H1 (cell line): ENCODE measurements around the gene BATF3. TPM values are rescaled to one million over a fixed set of nuclear protein-coding genes. Genes with fewer than 3 reads are reported as not detected.

Experiments used
- CTCF ChIA-PET: fragments of 300-600 bp; sonication (Branson Sonifier 250); formaldehyde crosslinking; loops from one replicate; lab custom pipeline; 2021; ENCODE audit not compliant: partially characterized antibody; lab: Charles Lee
- POLR2A ChIA-PET: fragments of 300-600 bp; sonication (Branson Sonifier 250); formaldehyde crosslinking; loops from one replicate; lab custom pipeline; 2021; ENCODE audit warnings: inconsistent platforms; ENCODE audit not compliant: partially characterized antibody; lab: Charles Lee
- DNase-seq, 2 experiments: peaks; one replicate each; pipeline versions ENCODE4 v3.0.0 to v3.0.0-alpha.2; 2010 to 2022; ENCODE audit warnings: low spot score in 2 of 2, low read depth in 1 of 2, mixed read lengths in 1 of 2
- FAIRE-seq: peaks from 2 replicates; lab custom pipeline; 2011; peaks lifted over from hg19 to GRCh38; lab: Jason Lieb, UNC
- H2AFZ ChIP-seq: 2 replicates; pipeline ENCODE4 v1.8.1; 2012; ENCODE audit warnings: low read length, inconsistent platforms
- H2AK5ac ChIP-seq: 2 replicates; pipeline ENCODE4 v1.6.1; 2013; ENCODE audit warnings: low read depth, low read length
- H2BK120ac ChIP-seq: replicated peaks from 2 replicates; pipeline ENCODE3; 2013; ENCODE audit warnings: low read depth, low read length, inconsistent platforms
- H2BK12ac ChIP-seq: 2 replicates; pipeline ENCODE4 v1.6.1; 2013; ENCODE audit warnings: low read depth, low read length
- H2BK15ac ChIP-seq: 2 replicates; pipeline ENCODE4 v1.6.1; 2013; ENCODE audit warnings: low read length
- H2BK20ac ChIP-seq: 2 replicates; pipeline ENCODE4 v1.6.1; 2013; ENCODE audit warnings: low read length
- H2BK5ac ChIP-seq: 2 replicates; pipeline ENCODE4 v1.6.1; 2013; ENCODE audit warnings: low read depth, low read length
- H3K14ac ChIP-seq: 2 replicates; pipeline ENCODE4 v1.6.1; 2013; ENCODE audit warnings: inconsistent platforms; ENCODE audit not compliant: insufficient read length
- H3K18ac ChIP-seq: 2 replicates; pipeline ENCODE4 v1.6.1; 2013; ENCODE audit warnings: low read length; ENCODE audit errors: extremely low read depth
- H3K23ac ChIP-seq: 2 replicates; pipeline ENCODE4 v1.6.1; 2013; ENCODE audit warnings: inconsistent platforms; ENCODE audit not compliant: insufficient read length
- H3K23me2 ChIP-seq: 2 replicates; pipeline ENCODE4 v1.6.1; 2013; ENCODE audit warnings: low read depth, low read length
- H3K27ac ChIP-seq: 2 replicates; pipeline ENCODE4 v1.6.1; 2011; ENCODE audit warnings: low read depth, low read length, inconsistent platforms
- H3K27me3 ChIP-seq, 4 experiments: replicated peaks in 1 of 4; 1 replicate in 1 of 4; 2 replicates in 3 of 4; pipeline versions ENCODE4 v1.6.1 to v1.8.1; 2011 to 2013; ENCODE audit warnings: low read length in 3 of 4, mild to moderate bottlenecking in 3 of 4, inconsistent platforms in 2 of 4, mixed read lengths in 2 of 4, moderate library complexity in 1 of 4; ENCODE audit not compliant: control insufficient read depth in 3 of 4, insufficient read depth in 3 of 4; ENCODE audit errors: extremely low read depth in 1 of 4
- H3K36me3 ChIP-seq, 4 experiments: 2 replicates each; pipeline versions ENCODE4 v1.6.1 to v1.8.1; 2011 to 2013; ENCODE audit warnings: mild to moderate bottlenecking in 4 of 4, low read length in 3 of 4, moderate library complexity in 2 of 4, control low read depth in 1 of 4, inconsistent platforms in 1 of 4; ENCODE audit not compliant: insufficient read depth in 4 of 4, control insufficient read depth in 2 of 4
- H3K4ac ChIP-seq: replicated peaks from 2 replicates; pipeline ENCODE3; 2013; ENCODE audit warnings: low read length, low read depth, mixed read lengths, inconsistent platforms; ENCODE audit not compliant: insufficient read length
- H3K4me1 ChIP-seq, 4 experiments: replicated peaks in 1 of 4; 1 replicate in 1 of 4; 2 replicates in 3 of 4; pipeline versions ENCODE4 v1.6.1 to v1.8.1; 2011 to 2013; ENCODE audit warnings: low read length in 3 of 4, inconsistent platforms in 2 of 4, mixed read lengths in 1 of 4; ENCODE audit not compliant: insufficient read depth in 4 of 4, control insufficient read depth in 3 of 4
- H3K4me2 ChIP-seq, 2 experiments: 2 replicates each; pipeline versions ENCODE4 v1.6.1 to v1.8.1; 2011 to 2013; ENCODE audit warnings: low read depth in 2 of 2, low read length in 2 of 2, control low read depth in 1 of 2, inconsistent platforms in 1 of 2, mild to moderate bottlenecking in 1 of 2; ENCODE audit not compliant: insufficient read depth in 1 of 2
- H3K4me3 ChIP-seq, 4 experiments: fragments of 200-600, 300-600 bp in 1 of 4; sonication (generic), shearing (Covaris generic), sonication (Bioruptor Twin) in 1 of 4; 2 replicates each; pipeline versions ENCODE4 v1.5.1 to v1.8.1; 2011 to 2016; ENCODE audit warnings: low read length in 4 of 4, low read depth in 3 of 4, control low read depth in 2 of 4, inconsistent platforms in 2 of 4, mild to moderate bottlenecking in 2 of 4, mixed read lengths in 1 of 4, moderate library complexity in 1 of 4; ENCODE audit not compliant: insufficient read depth in 2 of 4; ENCODE audit errors: extremely low read depth in 1 of 4
- H3K56ac ChIP-seq: replicated peaks from 2 replicates; pipeline ENCODE3; 2013; ENCODE audit warnings: low read depth, mild to moderate bottlenecking, mixed read lengths, low read length, inconsistent platforms; ENCODE audit not compliant: insufficient read length
- H3K79me1 ChIP-seq: 2 replicates; pipeline ENCODE4 v1.6.1; 2013; ENCODE audit warnings: low read depth, low read length, control low read depth
- H3K79me2 ChIP-seq, 2 experiments: 2 replicates each; pipeline versions ENCODE4 v1.6.1 to v1.8.1; 2012 to 2013; ENCODE audit warnings: low read length in 2 of 2, mild to moderate bottlenecking in 2 of 2, inconsistent platforms in 1 of 2; ENCODE audit not compliant: insufficient read depth in 2 of 2, control insufficient read depth in 1 of 2
- H3K9ac ChIP-seq, 4 experiments: replicated peaks in 1 of 4; 1 replicate in 1 of 4; 2 replicates in 3 of 4; pipeline versions ENCODE4 v1.6.1 to v1.8.1; 2011 to 2013; ENCODE audit warnings: low read depth in 3 of 4, low read length in 3 of 4, control low read depth in 2 of 4, mild to moderate bottlenecking in 2 of 4, moderate library complexity in 2 of 4, inconsistent platforms in 1 of 4; ENCODE audit errors: extremely low read depth in 1 of 4
- H3K9me3 ChIP-seq, 2 experiments: 2 replicates each; pipeline versions ENCODE4 v1.6.1 to v1.8.1; 2012 to 2013; ENCODE audit warnings: mild to moderate bottlenecking in 2 of 2, moderate library complexity in 2 of 2, control low read depth in 1 of 2, inconsistent platforms in 1 of 2, low read depth in 1 of 2, low read length in 1 of 2, mixed read lengths in 1 of 2; ENCODE audit not compliant: insufficient read depth in 2 of 2
- H4K20me1 ChIP-seq, 2 experiments: replicated peaks in 1 of 2; 2 replicates each; pipeline versions ENCODE3 to v1.8.1; 2011 to 2013; ENCODE audit warnings: inconsistent platforms in 2 of 2, low read length in 2 of 2, mild to moderate bottlenecking in 1 of 2; ENCODE audit not compliant: insufficient read depth in 2 of 2, control insufficient read depth in 1 of 2
- H4K5ac ChIP-seq: 2 replicates; pipeline ENCODE4 v1.6.1; 2013; ENCODE audit warnings: low read length, low read depth, mixed read lengths, inconsistent platforms; ENCODE audit not compliant: insufficient read length
- H4K8ac ChIP-seq: 2 replicates; pipeline ENCODE4 v1.8.0; 2013; ENCODE audit warnings: mild to moderate bottlenecking, moderate library complexity, low read length, inconsistent platforms; ENCODE audit not compliant: insufficient read depth; ENCODE audit errors: extremely low read depth
- H4K91ac ChIP-seq: replicated peaks from 2 replicates; pipeline ENCODE3; 2013; ENCODE audit warnings: low read length, mixed read lengths, inconsistent platforms; ENCODE audit not compliant: insufficient read length
- BRCA1 ChIP-seq: IDR thresholded peaks from 2 replicates; pipeline ENCODE4 v1.6.1; 2012; ENCODE audit warnings: low read depth, low read length, improper control_type of control experiment
- CHD1 ChIP-seq: IDR thresholded peaks from 2 replicates; pipeline ENCODE4 v1.6.1; 2012; ENCODE audit warnings: low read depth, low read length, improper control_type of control experiment
- CTBP2 ChIP-seq: IDR thresholded peaks from 2 replicates; pipeline ENCODE4 v1.7.0; 2011; ENCODE audit warnings: borderline replicate concordance, mild to moderate bottlenecking, moderate library complexity, mixed read lengths, low read length; ENCODE audit not compliant: insufficient read depth, insufficient read length
- GTF2F1 ChIP-seq: IDR thresholded peaks from 2 replicates; pipeline ENCODE4 v1.6.1; 2012; ENCODE audit warnings: low read depth, low read length, improper control_type of control experiment, borderline replicate concordance
- HDAC6 ChIP-seq: IDR thresholded peaks from one replicate; pipeline ENCODE4 v1.7.1; 2012; ENCODE audit warnings: low read depth, mild to moderate bottlenecking, inconsistent platforms, low read length, moderate library complexity
- JUND ChIP-seq: IDR thresholded peaks from 2 replicates; pipeline ENCODE4 v1.6.1; 2011; ENCODE audit warnings: mild to moderate bottlenecking, improper control_type of control experiment, low read length
- KDM5A ChIP-seq: fragments of 200-600 bp; IDR thresholded peaks from 2 replicates; pipeline ENCODE4 v1.7.1; 2012; ENCODE audit warnings: mild to moderate bottlenecking, low read length, inconsistent platforms, mixed read lengths
- SP4 ChIP-seq: IDR thresholded peaks from 2 replicates; pipeline ENCODE4 v1.6.1; 2012; ENCODE audit warnings: low read length, inconsistent platforms
- SRF ChIP-seq: IDR thresholded peaks from 2 replicates; pipeline ENCODE4 v1.6.1; 2011; ENCODE audit warnings: mild to moderate bottlenecking, low read depth, low read length, moderate library complexity
- SUZ12 ChIP-seq: fragments of 200-600 bp; sonication (generic); IDR thresholded peaks from 2 replicates; pipeline ENCODE4 v1.6.1; 2012; ENCODE audit warnings: mild to moderate bottlenecking, inconsistent platforms, low read length, moderate library complexity, mixed read lengths
- TAF1 ChIP-seq: IDR thresholded peaks from 2 replicates; pipeline ENCODE4 v1.6.1; 2011; ENCODE audit warnings: mild to moderate bottlenecking, low read depth, low read length
- TEAD4 ChIP-seq: IDR thresholded peaks from 2 replicates; pipeline ENCODE4 v1.6.1; 2012; ENCODE audit warnings: low read depth, low read length, inconsistent platforms, mixed read lengths
- WGBS, 2 experiments: shearing (Covaris generic) in 1 of 2; methylation state at CpG; one replicate each; pipeline versions ENCODE4 v1.1.6 to v1.1.7; 2013 to 2015; ENCODE audit warnings: low lambda C conversion rate in 2 of 2, mixed read lengths in 2 of 2, inconsistent platforms in 1 of 2, low coverage in 1 of 2, missing lambda C conversion rate in 1 of 2; ENCODE audit not compliant: insufficient replicate concordance in 2 of 2, insufficient coverage in 1 of 2, insufficient read length in 1 of 2; ENCODE audit errors: extremely low coverage in 1 of 2, missing lambda C conversion rate in 1 of 2; 5-methylcytosine and 5-hydroxymethylcytosine counted together
- polyA plus RNA-seq, 7 experiments: library from polyadenylated mRNA; depleted of rRNA in 3 of 7; stranded (reverse) in 5 of 7; unstranded in 2 of 7; fragments of >200 nt in 5 of 7; fragments of 200-250 nt in 2 of 7; gene quantifications; 1 replicate in 5 of 7; 2 replicates in 1 of 7; 4 replicates in 1 of 7; pipeline versions ENCODE4 v1.2.1 to v1.2.3, GENCODE V29; 2011 to 2013; ENCODE audit warnings: missing spikeins in 2 of 7, mixed read lengths in 2 of 7
- total RNA-seq: library from RNA; stranded (reverse); fragmentation: NEBNext Ultra II Directional; extraction: Animal tissue kit (Norgen Biotek cat#: 25700); gene quantifications from 2 replicates; pipeline ENCODE4 v1.2.1, GENCODE V29; 2021

Gene BATF3
- total and polyA plus RNA-seq, 2 of the 8 experiments (the other 6 are each of a cell fraction or from before 2014, with no cell fraction given) = 6.3 TPM

- no peak overlapping the region for H3K27ac ChIP-seq
- H3K4me3 ChIP-seq = no peak overlapping the region
- H3K9ac ChIP-seq = no peak overlapping the region
- no peak for TF ChIP-seq JUND
- no peak for TF ChIP-seq HDAC6
- TF ChIP-seq CTBP2 = no peak
- no peak for TF ChIP-seq GTF2F1
- TF ChIP-seq CHD1 = no peak
- TF ChIP-seq TAF1 = no peak
- no peak for TF ChIP-seq KDM5A
- no peak for TF ChIP-seq SUZ12
- no peak for TF ChIP-seq SP4
- TF ChIP-seq TEAD4 = no peak
- TF ChIP-seq BRCA1 = no peak
- TF ChIP-seq SRF = no peak
- no peaks in the 10 kb centered on the region for H3K27me3 ChIP-seq
- no peak overlapping the region for H4K5ac ChIP-seq
- no peak overlapping the region for H2AK5ac ChIP-seq
- no peak overlapping the region for H3K23ac ChIP-seq
- no peak overlapping the region for H3K14ac ChIP-seq
- H3K23me2 ChIP-seq = peaks cover 3% of the 10 kb centered on the region; the same call in 1 of the 2 replicates
- no peak overlapping the region for H2BK120ac ChIP-seq
- H3K4me2 ChIP-seq = no peak overlapping the region
- H2AFZ ChIP-seq = no peak overlapping the region
- ChIA-PET POLR2A (interaction anchor here (1.0 to 2.1 kb wide), 3 partner anchors 15 to 42 kb away, joined by 3 to 4 read pairs (median 4); partner anchors contain the start of gene ATF3), CTCF (interaction anchor here (1.2 to 4.1 kb wide), 6 partner anchors 9 to 194 kb away, joined by 3 to 19 read pairs (median 4); partner anchors contain the start of gene BATF3)
- H4K20me1 ChIP-seq = no peaks in the 10 kb centered on the region
- H2BK20ac ChIP-seq = no peak overlapping the region
- H3K4me1 ChIP-seq = no peaks in the 10 kb centered on the region
- H4K91ac ChIP-seq = no peak overlapping the region
- no peak overlapping the region for H3K4ac ChIP-seq
- no peak overlapping the region for H4K8ac ChIP-seq
- 95% methylated on average over 3 of the region's 3 CpGs; no CpG with 5 or more reads in 1 of the 2 experiments for WGBS, 2 experiments
- H2BK5ac ChIP-seq = no peak overlapping the region
- H3K56ac ChIP-seq = no peak overlapping the region
- no peak overlapping the region for H2BK15ac ChIP-seq
- no peak overlapping the region for H3K18ac ChIP-seq
- no peak overlapping the region for H2BK12ac ChIP-seq
- FAIRE-seq (no peak), DNase-seq (no peak)
- H3K36me3 ChIP-seq = no peaks in the 10 kb centered on the region
- no peaks in the 10 kb centered on the region for H3K79me1 ChIP-seq
- H3K9me3 ChIP-seq = no peaks in the 10 kb centered on the region
- no peaks in the 10 kb centered on the region for H3K79me2 ChIP-seq
Observed at GRCh38 chr1:212650228-212650627, 49.4 kb downstream of the BATF3 start.
